Colonic mucosa (tissue), 4 donors: ENCODE data around the gene PET100. TPM values are rescaled to one million over a fixed set of nuclear protein-coding genes. Genes with fewer than 3 reads are reported as not detected.

ENCODE experiments used
- DNase-seq: peaks from one replicate; pipeline ENCODE4 v3.0.0-alpha.2; 2020
- H3K27ac ChIP-seq: fragments of 200-600 bp; one replicate; pipeline ENCODE4 v1.8.0; 2021
- H3K27me3 ChIP-seq: fragments of 200-600 bp; one replicate; pipeline ENCODE4 v1.8.0; 2021
- H3K36me3 ChIP-seq: fragments of 200-600 bp; one replicate; pipeline ENCODE4 v1.8.0; 2021
- H3K4me1 ChIP-seq: fragments of 200-600 bp; one replicate; pipeline ENCODE4 v1.8.0; 2021; ENCODE audit warnings: mild to moderate bottlenecking
- H3K4me3 ChIP-seq: fragments of 200-600 bp; one replicate; pipeline ENCODE4 v1.8.0; 2021
- H3K9ac ChIP-seq, 2 donors: one replicate each; pipeline ENCODE4 v1.7.0; 2013; ENCODE audit warnings: control low read depth in 2 of 2, low read depth in 2 of 2, low read length in 2 of 2
- H3K9me3 ChIP-seq: fragments of 200-600 bp; one replicate; pipeline ENCODE4 v1.8.0; 2021
- intact Hi-C: fragments of 100-400 bp; cut with DNase I; formaldehyde crosslinking; loops from one replicate; pipeline ENCODE4 v1.14.1; 2022
- total RNA-seq, 2 donors: library from RNA; stranded (reverse); fragmentation: NEBNext Ultra II Directional in 1 of 2; extraction: Animal tissue kit (Norgen Biotek cat#: 25700) in 1 of 2; gene quantifications; one replicate each; pipeline ENCODE4 v1.2.1, GENCODE V29; 2021
- TF ChIP-seq, protein P1 (sequence below): fragments of 200-600 bp; IDR thresholded peaks from one replicate; pipeline ENCODE4 v1.8.0; 2022; ENCODE audit warnings: antibody characterized with exemption, mild to moderate bottlenecking
- donor health status: healthy.
- donor health status: DM: no; HTN: no; CAD: no.
- donor health status: DM: no; HTN: no; CAD: no.

The PET100 gene
- total RNA-seq, 2 donors from 2014 or later, result 118 to 141 TPM

DNA sequence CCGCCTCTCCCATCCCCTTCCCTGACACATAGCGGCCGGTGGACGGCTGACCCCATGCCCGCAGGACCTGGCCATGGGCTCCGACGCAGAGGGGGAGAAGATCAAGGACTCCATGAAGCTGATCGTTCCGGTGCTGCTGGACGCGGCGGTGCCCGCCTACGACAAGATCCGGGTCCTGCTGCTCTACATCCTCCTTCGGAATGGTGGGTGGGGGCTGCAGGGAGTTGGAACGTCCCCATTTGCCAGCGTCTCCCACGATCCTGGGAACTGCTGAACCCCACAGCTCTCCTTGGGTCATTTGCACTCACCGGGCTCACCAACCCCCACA, 14.9 kb downstream of the PET100 start:
- Histone ChIP-seq H3K4me3 (no peak overlapping the region), H3K4me1 (no peaks in the 10 kb centered on the region), H3K27ac (no peak overlapping the region), H3K9me3 (no peaks in the 10 kb centered on the region), H3K9ac (no peak overlapping the region), H3K27me3 (no peaks in the 10 kb centered on the region), H3K36me3 (no peaks in the 10 kb centered on the region)
- TF ChIP-seq, protein P1, sequence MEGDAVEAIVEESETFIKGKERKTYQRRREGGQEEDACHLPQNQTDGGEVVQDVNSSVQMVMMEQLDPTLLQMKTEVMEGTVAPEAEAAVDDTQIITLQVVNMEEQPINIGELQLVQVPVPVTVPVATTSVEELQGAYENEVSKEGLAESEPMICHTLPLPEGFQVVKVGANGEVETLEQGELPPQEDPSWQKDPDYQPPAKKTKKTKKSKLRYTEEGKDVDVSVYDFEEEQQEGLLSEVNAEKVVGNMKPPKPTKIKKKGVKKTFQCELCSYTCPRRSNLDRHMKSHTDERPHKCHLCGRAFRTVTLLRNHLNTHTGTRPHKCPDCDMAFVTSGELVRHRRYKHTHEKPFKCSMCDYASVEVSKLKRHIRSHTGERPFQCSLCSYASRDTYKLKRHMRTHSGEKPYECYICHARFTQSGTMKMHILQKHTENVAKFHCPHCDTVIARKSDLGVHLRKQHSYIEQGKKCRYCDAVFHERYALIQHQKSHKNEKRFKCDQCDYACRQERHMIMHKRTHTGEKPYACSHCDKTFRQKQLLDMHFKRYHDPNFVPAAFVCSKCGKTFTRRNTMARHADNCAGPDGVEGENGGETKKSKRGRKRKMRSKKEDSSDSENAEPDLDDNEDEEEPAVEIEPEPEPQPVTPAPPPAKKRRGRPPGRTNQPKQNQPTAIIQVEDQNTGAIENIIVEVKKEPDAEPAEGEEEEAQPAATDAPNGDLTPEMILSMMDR, result no peak
- intact Hi-C loops, result no loop called here
- DNase-seq, result no peak

DNA sequence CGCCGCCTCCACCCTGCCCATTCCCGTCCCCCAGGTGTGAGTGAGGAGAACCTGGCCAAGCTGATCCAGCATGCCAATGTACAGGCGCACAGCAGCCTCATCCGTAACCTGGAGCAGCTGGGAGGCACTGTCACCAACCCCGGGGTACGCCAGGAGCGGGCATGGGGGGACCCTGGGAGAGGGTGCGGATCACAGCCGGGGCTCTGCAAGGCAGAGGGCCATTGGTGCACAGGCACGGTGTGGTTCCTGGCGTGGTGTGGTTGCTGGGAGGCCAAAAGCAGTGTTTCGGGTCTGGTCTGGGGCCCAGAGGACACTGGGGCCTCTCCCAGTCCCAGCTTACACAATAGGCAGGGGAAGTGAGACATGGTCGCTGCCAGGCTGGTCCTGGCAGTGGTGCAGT, 15.6 kb downstream of the PET100 start:
- Histone ChIP-seq H3K9ac (no peak overlapping the region), H3K27me3 (no peaks in the 10 kb centered on the region), H3K4me3 (no peak overlapping the region), H3K27ac (no peak overlapping the region), H3K36me3 (no peaks in the 10 kb centered on the region), H3K9me3 (no peaks in the 10 kb centered on the region), H3K4me1 (no peaks in the 10 kb centered on the region)
- no peak for DNase-seq
- intact Hi-C loops, result no loop called here
- TF ChIP-seq, protein P1, result no peak

DNA sequence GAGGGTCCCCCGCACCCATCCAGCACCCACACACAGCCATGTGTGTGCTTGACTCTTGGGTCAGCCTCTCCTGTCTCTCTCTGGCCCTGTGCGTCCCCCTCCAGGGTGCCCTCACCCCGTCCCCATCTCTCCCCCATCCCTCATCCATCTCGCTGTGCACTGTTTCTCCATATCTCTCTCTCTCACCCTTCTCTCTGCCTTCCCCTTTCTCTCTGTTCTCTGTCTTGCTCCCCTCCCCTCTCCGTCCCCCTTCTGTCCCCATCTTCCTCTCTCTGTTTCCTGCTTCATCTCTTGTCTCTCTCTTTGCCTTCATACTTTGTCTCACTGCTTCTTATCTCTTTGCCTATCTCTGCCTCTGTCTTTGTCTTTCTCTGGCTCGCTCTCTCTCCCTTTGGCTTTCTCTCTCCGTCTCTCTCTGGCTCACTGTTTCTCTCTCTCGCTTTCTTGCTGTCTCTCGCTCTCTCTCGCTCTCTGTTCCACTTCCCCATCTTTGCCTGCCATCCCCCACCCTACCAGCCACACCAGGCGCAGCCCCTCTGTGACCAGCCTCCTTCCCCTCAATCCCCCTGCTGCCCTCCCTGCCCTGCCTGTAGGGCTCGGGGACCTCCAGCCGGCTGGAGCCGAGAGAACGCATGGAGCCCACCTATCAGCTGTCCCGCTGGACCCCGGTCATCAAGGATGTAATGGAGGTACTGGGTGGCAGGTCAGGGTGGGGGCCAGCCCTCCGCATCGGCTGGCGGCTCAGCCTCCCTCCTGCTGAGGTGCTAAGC, 16.2 kb downstream of the PET100 start:
- H3K9me3 ChIP-seq, result no peaks in the 10 kb centered on the region
- H3K9ac ChIP-seq, result no peak overlapping the region
- no peaks in the 10 kb centered on the region for H3K4me1 ChIP-seq
- H3K36me3 ChIP-seq, result no peaks in the 10 kb centered on the region
- intact Hi-C loops, result no loop called here
- no peak overlapping the region for H3K27ac ChIP-seq
- DNase-seq, result no peak
- H3K4me3 ChIP-seq, result no peak overlapping the region
- TF ChIP-seq, protein P1, result no peak
- no peaks in the 10 kb centered on the region for H3K27me3 ChIP-seq

DNA sequence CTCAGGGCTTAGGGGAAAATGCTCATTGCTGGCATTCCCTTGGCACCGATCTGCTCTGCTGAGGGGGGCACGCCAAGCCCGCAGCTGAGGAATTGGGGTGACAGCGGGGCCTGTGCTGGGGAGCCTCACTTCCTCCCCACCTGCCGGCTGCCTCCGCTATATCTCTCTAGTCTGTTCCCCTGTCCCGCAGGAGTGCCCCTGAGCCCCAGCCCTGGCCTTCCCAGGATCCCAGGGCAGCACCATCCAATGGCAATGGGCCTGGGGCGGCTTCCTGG, 16.8 kb downstream of the PET100 start:
- Histone ChIP-seq H3K36me3 (no peaks in the 10 kb centered on the region), H3K9ac (no peak overlapping the region), H3K9me3 (no peaks in the 10 kb centered on the region), H3K27ac (no peak overlapping the region), H3K4me3 (no peak overlapping the region), H3K4me1 (no peaks in the 10 kb centered on the region), H3K27me3 (no peaks in the 10 kb centered on the region)
- TF ChIP-seq, protein P1, result no peak
- intact Hi-C loops, result no loop called here
- no peak for DNase-seq

DNA sequence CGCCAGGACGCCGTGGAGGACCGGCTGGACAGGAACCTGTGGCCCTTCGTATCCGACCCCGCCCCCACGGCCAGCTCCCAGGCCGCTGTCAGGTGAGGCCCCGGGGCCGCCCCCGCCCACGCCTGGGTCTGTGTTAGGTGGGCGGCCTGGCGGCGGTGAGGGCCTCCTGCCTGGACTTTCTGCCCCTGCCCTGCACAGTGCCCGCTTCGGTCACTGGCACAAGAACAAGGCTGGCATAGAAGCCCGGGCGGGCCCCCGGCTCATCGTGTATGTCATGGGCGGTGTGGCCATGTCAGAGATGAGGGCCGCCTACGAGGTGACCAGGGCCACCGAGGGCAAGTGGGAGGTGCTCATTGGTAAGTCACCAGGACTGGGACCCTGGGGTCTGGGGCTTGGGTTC, 17.6 kb downstream of the PET100 start:
- intact Hi-C loops, result no loop called here
- Histone ChIP-seq H3K27me3 (no peaks in the 10 kb centered on the region), H3K9me3 (no peaks in the 10 kb centered on the region), H3K27ac (no peak overlapping the region), H3K9ac (no peak overlapping the region), H3K4me3 (no peak overlapping the region), H3K36me3 (no peaks in the 10 kb centered on the region), H3K4me1 (no peaks in the 10 kb centered on the region)
- no peak for DNase-seq
- TF ChIP-seq, protein P1, result no peak
